Measurements from ENCODE around the gene ASB6. TPM values are rescaled to one million over a fixed set of nuclear protein-coding genes. Genes with fewer than 3 reads are reported as not detected.
A peak's percentile ranks its signal among the peaks of the same experiment; 100 is the strongest.

Gene ASB6
- total RNA-seq, 1 experiment from 2014 or later: 8.0 TPM

GRCh38 chr9:129626625-129627284 is 15.2 kb downstream of the ASB6 start:
- DNase-seq (ENCODE audit: low read depth): peak; percentile 57

- DNase-seq (ENCODE audit: low read depth): peak; percentile 76
Observed at GRCh38 chr9:129626079-129626624, 15.8 kb downstream of the ASB6 start, which contains the start of gene NTMT1. TSS of gene NTMT1 (plus strand) at chr9:129626163. CDS start at chr9:129632704, 6,541 bp downstream.

- DNase-seq (ENCODE audit: low read depth): no peak
Observed at GRCh38 chr9:129624947-129625346, 17.0 kb downstream of the ASB6 start.

GRCh38 chr9:129624168-129624759 is 17.7 kb downstream of the ASB6 start:
- DNase-seq (ENCODE audit: low read depth): no peak

DNA sequence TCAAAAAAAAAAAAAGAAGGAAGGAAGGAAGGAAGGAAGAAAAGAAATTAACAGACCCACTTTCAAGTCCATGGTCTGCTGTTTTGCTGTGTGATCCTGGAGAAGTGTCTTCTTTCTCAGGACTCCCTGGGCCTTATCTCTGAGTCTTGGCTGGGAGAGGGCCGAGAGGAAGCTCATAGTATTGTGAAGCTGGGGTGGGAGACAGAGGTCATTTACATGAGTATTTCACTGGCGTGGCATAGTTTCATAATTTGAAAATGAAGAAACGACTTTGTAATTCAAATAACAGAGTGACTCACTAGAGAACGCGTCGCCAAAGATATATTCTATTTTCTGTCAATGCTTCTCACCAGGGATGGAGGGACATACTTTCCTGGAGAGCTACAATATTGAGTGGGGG is 18.6 kb downstream of the ASB6 start:
- DNase-seq (ENCODE audit: low read depth): no peak

DNA sequence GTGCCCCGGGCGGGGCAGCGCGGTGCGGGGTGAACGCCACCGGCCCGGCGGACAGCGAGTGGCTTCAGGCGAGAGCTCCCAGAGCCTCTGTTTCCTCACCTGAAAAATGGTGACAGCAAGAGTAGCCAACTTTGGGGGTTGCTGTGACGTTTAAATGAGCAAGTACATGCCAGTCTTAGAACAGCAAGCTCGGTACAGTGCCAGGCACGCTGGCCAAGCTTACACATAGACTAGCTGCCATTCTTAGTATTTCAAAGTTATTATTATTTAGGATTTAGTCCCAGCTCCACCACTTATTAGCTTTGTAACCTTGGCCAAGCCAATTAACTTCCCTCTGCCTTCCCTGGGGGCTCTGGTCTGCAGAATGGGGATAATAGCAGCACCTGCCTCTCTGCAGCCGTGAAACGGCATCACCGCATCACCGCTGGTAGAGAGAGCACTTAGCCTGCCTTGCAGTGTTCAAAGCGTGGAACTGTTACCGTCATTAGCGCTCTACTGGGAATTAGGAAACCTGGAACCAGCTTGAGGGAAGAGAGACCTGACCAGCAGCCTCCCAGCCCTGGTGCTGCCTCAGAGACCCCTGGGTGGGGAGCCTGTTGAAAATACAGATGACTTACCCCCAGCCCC is 21.2 kb downstream of the ASB6 start, which contains the start of gene C9orf50:
Gene C9orf50, minus strand, starts transcription at position 433 of the 627 bp plus-strand sequence. CDS start 527 bp downstream, outside the sequence.
- no peak for DNase-seq (ENCODE audit: low read depth)

- no peak for DNase-seq (ENCODE audit: low read depth)
Observed at GRCh38 chr9:129619787-129620668, 21.9 kb downstream of the ASB6 start.

DNA sequence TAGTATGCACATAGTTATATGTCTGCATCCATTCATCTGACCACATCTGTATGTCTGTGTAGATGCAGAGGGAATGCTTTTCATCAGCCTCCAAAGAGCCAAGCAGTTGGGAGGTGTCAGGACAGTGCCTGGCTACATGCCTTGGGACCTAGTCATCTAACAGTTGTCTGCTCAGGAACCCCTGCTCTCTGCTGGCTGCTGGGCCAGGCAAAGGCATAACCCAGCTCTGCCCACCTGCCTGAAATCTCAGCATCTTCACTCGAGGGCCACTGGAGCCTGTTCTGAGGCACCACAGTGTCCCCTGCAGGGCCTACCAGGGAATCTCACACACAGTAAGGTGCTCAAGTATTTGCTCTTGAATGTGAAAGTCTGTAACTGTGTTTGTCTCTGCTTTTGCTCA is 24.8 kb downstream of the ASB6 start:
- no peak for DNase-seq (ENCODE audit: low read depth)

DNA sequence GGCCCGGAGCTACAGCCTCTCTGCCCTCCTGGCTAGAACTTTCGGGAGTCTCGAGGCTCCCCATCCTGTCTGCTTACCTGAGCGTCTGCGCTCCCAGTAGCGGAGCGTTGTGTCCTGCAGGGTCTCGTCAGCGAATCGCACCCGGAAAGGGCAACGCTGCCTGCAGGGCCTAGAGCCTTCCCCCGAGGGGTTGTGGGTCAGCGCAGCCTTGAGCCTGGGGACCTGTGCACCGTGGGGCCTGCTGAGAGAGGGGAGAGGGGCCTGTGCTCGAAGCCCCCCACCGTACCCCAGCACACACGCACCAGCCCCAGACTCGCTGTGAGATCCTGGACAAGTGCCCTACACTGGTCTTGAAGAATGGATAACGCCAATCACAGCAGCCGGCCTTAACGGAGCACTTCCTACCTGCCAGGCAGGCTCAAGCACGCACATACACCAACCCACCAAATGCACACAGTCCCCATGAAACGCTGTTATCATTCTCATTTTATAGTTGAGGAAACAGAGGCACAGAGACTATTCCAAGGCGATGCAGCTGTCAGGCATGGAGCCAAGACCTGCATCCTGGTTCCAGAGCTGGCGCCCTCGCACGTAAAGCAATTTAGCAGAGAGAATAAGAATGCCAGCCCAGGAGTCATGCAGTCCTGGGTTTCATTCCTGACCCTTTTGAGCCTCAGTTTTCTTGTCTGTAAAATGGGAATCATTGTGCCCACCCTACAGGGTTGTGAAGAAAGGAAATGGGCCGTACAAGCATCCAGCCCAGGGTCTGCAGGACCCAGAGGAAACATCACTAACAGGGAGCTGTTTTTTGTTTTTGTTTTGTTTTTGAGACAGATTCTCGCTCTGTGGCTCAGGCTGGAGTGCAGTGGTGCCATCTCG is 26.3 kb downstream of the ASB6 start:
- DNase-seq (ENCODE audit: low read depth): no peak

- no peak for DNase-seq (ENCODE audit: low read depth)
Observed at GRCh38 chr9:129614932-129615331, 27.0 kb downstream of the ASB6 start.

DNA sequence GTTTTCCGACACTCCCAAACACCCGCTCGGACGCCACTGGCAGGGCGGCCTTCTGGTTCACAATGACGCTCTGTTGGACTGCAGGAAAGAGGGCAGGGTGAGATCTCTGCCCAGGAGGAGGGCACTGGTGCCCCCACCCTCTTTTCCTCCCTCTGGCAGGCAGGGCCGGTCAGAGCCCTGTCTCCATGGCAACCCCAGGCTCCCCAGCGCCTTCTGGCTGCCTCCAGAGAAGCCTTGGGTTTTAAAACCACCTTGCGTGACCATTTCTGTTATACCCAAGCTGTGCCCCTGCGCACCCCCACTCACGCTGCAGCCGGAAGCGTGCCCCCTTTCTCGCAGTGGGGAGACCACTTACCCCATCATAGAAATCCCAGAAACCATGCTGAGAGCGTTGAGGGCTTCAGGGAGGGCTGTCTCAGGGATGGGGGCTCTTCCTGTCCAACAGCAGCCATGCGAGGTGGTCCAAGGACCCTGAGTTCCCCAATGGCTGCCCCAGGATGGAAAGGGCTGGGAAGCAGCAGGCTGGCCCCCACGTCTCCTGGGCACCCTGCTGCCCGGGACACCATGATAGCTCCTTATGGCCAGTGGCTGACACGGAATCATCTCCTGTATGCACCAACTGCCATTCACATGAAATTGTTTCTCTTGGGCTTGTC is 28.3 kb downstream of the ASB6 start:
- DNase-seq (ENCODE audit: low read depth): no peak

DNA sequence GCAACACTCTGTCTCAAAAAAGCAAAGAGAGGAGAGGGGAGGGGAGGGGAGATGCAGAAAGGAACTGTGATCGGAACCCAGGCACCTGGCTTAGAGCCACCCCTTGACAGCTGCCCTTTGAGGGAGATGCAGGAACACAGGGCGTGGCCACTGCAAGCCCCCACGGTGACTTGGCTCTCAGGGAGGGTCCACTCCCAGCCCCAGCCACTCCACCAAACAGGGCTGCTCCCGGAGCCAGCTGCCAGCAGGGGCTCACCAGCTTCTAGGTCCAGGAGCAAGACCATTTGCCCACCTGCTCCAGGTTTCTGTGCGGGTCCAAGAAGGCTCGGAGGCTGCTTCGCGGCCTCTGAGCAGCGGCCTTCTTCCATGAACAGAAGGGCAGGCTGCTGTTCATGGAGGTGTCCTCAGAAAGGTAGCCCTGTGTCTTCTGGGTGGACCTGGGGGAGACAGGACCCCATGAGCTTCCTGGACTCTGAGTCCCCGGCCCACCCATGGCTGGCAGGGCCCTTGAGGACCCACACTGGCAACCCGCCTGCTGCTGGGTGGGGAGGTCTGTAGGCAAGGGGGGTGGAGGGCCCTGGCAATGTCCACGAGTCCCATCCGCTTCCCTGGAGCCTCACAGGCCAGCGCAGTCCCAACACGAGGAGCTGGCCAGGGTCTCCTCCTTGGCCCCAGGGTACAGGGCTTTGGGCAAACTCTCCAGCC is 29.0 kb downstream of the ASB6 start:
- DNase-seq (ENCODE audit: low read depth): no peak

DNA sequence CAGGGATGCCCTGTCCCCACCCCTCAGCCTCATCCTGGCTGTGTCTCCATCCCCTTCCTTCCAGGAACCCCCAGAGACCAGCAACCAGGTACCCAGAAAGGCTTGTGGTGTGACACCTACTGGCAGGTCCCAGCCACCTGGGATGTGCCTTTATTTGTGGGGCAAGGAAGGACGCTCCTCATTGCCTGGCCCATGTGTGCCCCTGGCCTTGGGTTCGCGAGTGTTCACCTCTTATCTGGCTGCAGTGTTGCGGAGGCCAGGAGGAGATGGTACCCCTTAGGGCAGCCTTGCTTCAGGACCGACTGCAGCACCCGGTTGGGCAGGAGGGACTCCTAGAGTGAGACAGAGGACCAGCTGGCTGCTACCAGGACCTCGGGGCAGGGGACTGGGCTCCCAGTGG is 29.8 kb downstream of the ASB6 start:
- DNase-seq (ENCODE audit: low read depth): no peak

DNA sequence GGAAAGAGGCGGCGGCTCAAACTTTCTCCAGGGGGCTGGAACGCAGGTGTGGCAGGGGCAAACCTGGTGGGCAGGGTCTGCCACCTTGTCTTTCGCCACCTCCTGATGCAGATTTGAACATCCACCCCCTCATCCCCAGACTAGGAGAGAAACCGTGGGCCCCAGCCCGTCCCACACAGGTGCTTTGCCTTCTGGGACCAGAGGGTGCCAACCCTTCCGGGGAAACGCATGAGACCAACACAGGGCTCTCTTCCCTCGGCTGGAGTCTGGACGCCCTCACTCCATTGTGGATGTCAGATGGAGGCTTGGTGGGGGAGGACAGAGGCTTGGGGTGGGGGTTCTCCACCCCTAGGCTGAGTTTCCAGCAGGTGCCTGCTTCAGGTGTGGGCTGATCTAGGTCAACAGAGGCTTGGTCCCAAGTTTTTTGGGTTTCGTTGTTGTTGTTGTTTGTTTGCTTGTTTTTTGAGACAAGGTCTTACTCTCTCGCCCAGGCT is 30.6 kb downstream of the ASB6 start:
- DNase-seq (ENCODE audit: low read depth): no peak

DNA sequence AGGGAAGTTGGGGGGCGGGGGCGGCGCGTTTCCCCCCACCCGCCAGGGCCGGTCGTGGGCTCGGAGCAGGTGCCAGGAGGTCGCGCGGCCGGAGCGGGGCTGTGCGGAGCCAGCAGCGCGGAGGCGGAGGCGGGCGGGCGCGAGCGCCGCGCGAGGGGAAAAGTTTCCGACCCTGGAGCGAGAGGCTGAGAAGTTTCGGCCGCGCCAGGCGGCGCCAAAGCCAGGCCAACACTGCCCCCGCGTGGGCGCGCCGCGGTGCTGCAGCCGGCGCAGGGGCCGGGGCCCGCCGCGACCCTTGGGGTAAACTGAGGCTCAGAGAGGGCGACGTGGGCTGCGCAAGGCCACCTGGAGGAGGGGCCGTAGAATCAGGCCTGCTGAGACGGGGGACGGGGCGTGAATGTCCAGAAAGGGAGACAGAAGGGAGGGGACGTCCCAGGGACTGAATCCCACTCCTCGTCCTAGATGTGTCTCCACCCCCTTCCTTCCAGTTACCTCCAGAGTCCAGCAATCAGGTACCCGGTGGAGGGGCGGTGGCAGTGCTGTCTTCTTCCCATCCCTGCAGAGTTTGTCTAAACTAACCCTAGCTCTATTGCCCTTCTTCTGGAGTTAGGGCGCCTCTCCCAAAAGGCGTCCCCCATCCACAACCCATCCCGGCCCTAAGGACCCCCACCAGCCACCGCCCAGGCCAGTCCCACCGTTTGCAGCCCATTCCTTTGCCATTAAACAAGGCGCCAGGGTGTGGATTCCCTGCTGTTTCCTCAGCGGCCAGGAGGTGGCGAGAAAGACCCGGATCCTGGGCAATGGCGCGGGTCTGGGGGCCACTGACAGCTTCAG is 31.3 kb downstream of the ASB6 start:
- DNase-seq (ENCODE audit: low read depth): peak; percentile 53

- no peak for DNase-seq (ENCODE audit: low read depth)
Observed at GRCh38 chr9:129610213-129610472, 31.8 kb downstream of the ASB6 start.

- DNase-seq (ENCODE audit: low read depth): no peak
Observed at GRCh38 chr9:129609486-129610212, 32.3 kb downstream of the ASB6 start.
